ENCODE data around the gene APOB. TPM values are rescaled to one million over a fixed set of nuclear protein-coding genes. Genes with fewer than 3 reads are reported as not detected.

Gene APOB
- total RNA-seq, 2 donors from 2014 or later: 0.09 to 0.91 TPM

- Histone ChIP-seq H3K9me3 (no peaks in the 10 kb centered on the region), H3K27ac (no peak overlapping the region), H3K4me1 (replicated peaks) (no peaks in the 10 kb centered on the region), H3K4me3 (no peak overlapping the region), H3K36me3 (no peaks in the 10 kb centered on the region), H3K27me3 (replicated peaks; ENCODE audit: insufficient read depth) (no peaks in the 10 kb centered on the region)
- WGBS: 98% methylated on average over 2 of the region's 2 CpGs
- intact Hi-C loops (cut with DNase I): no loop called here
- DNase-seq (ENCODE audit: low spot score): no peak
- TF ChIP-seq POLR2A (IDR thresholded peaks at IDR 0.05) (no peak), CTCF (IDR thresholded peaks at IDR 0.05) (no peak), POLR2AphosphoS5 (IDR thresholded peaks at IDR 0.05) (no peak)
Measured at GRCh38 chr2:21003572-21004180, 40.2 kb downstream of the APOB start.

GRCh38 chr2:21002814-21003192, 41.1 kb downstream of the APOB start:
- Histone ChIP-seq H3K4me3 (no peak overlapping the region), H3K9me3 (no peaks in the 10 kb centered on the region), H3K36me3 (no peaks in the 10 kb centered on the region), H3K27ac (no peak overlapping the region), H3K4me1 (replicated peaks) (no peaks in the 10 kb centered on the region), H3K27me3 (replicated peaks; ENCODE audit: insufficient read depth) (no peaks in the 10 kb centered on the region)
- WGBS: 83% methylated on average over 4 of the region's 4 CpGs
- TF ChIP-seq POLR2A (IDR thresholded peaks at IDR 0.05): no peak
- no peak for TF ChIP-seq CTCF (IDR thresholded peaks at IDR 0.05)
- no peak for TF ChIP-seq POLR2AphosphoS5 (IDR thresholded peaks at IDR 0.05)
- intact Hi-C loops (cut with DNase I): no loop called here
- no peak for DNase-seq (ENCODE audit: low spot score)

GRCh38 chr2:21001988-21002813, 41.7 kb downstream of the APOB start:
- no peak for DNase-seq (ENCODE audit: low spot score)
- TF ChIP-seq CTCF (IDR thresholded peaks at IDR 0.05) (no peak), POLR2A (IDR thresholded peaks at IDR 0.05) (no peak), POLR2AphosphoS5 (IDR thresholded peaks at IDR 0.05) (no peak)
- 94% methylated on average over 9 of the region's 9 CpGs for WGBS
- intact Hi-C loops (cut with DNase I): no loop called here
- H3K27me3 ChIP-seq (replicated peaks; ENCODE audit: insufficient read depth): no peaks in the 10 kb centered on the region
- H3K36me3 ChIP-seq: no peaks in the 10 kb centered on the region
- no peak overlapping the region for H3K4me3 ChIP-seq
- no peak overlapping the region for H3K27ac ChIP-seq
- H3K4me1 ChIP-seq (replicated peaks): no peaks in the 10 kb centered on the region
- no peaks in the 10 kb centered on the region for H3K9me3 ChIP-seq

- Histone ChIP-seq H3K36me3 (no peaks in the 10 kb centered on the region), H3K27ac (no peak overlapping the region), H3K4me3 (no peak overlapping the region), H3K27me3 (replicated peaks; ENCODE audit: insufficient read depth) (no peaks in the 10 kb centered on the region), H3K9me3 (no peaks in the 10 kb centered on the region), H3K4me1 (replicated peaks) (no peaks in the 10 kb centered on the region)
- 86% methylated on average over 4 of the region's 4 CpGs for WGBS
- no peak for DNase-seq (ENCODE audit: low spot score)
- TF ChIP-seq POLR2AphosphoS5 (IDR thresholded peaks at IDR 0.05): no peak
- no peak for TF ChIP-seq CTCF (IDR thresholded peaks at IDR 0.05)
- no peak for TF ChIP-seq POLR2A (IDR thresholded peaks at IDR 0.05)
- intact Hi-C loops (cut with DNase I): no loop called here
Measured at GRCh38 chr2:21001225-21001946, 42.5 kb downstream of the APOB start.

Measured in prostate gland (tissue), 2 donors.